Umbilical cord (tissue), 2 donors: ENCODE data around the gene ANKLE2. TPM values are rescaled to one million over a fixed set of nuclear protein-coding genes. Genes with fewer than 3 reads are reported as not detected.

Experiments used
- DNase-seq: peaks from one replicate; pipeline ENCODE4 v3.0.0-alpha.2; 2015; ENCODE audit warnings: low spot score
- total RNA-seq: library from RNA; depleted of rRNA; stranded (reverse); fragments of >200 nt; gene quantifications from one replicate; pipeline ENCODE4 v1.2.3, GENCODE V29; 2014; ENCODE audit warnings: low replicate concordance; ENCODE audit not compliant: insufficient read depth

ANKLE2 gene
- total RNA-seq, 1 donor from 2014 or later: 38.0 TPM

GRCh38 chr12:132747395-132747794, 14.2 kb downstream of the ANKLE2 start:
- no peak for DNase-seq

DNA sequence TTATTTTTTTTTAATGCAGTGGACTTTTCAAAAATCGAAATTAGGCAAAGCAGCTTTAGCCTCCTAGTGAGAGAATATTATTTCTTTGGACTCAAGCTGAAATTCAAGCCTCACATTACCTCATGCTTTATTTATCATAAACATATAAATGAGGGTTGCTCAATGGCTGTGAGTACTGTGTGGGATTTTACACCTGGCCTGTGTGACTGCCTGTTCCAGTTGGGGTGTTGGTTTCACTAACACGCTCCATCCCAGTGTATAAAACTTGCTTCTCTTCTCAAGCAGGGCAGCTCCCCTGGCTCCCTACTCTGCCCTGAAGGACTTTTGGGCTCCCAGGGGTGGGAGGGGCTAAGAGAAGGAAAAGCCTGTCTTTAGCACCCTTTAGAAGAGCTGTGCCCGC, 15.0 kb downstream of the ANKLE2 start:
- DNase-seq: no peak

GRCh38 chr12:132743831-132744230, 17.8 kb downstream of the ANKLE2 start:
- no peak for DNase-seq

- no peak for DNase-seq
These were observed 20.0 kb downstream of the ANKLE2 start for GRCh38 chr12:132741620-132742019.

GRCh38 chr12:132740652-132741051, 21.0 kb downstream of the ANKLE2 start:
- no peak for DNase-seq

- DNase-seq: no peak
These were observed 21.4 kb downstream of the ANKLE2 start for GRCh38 chr12:132740313-132740646.

DNA sequence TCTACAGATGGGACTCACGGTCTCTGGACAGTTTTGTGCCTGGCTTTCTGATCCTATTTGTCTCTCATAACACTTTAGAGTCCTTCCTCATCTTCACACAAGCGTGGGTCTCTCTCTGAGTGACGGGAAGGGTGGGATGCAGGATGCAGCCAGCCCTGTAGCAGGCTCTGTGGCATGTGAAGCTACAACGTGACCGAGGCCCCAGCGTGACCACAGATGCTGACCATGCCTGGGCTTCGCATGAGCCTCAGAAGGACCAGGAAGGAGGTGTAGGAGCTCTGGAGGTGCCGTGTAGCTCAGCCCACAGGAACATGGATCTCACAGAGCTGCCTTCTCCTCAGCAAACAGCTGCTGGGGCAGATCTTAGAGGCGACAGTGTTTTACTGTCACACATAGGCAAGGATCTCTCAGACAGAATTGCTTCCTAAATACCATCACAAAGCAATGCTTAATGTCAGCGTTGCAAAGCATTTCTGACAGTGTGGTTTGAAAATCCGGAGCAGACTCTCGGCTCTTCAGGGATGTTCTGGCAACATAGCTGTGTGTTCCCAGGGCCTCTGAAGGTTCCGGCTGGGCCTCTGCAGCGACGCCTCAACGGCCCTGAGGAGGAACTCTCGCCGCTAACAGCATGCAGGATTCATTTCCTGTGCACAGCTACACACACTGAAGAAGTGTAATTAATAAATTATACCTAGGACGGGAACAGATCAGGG, 21.9 kb downstream of the ANKLE2 start:
- no peak for DNase-seq

DNA sequence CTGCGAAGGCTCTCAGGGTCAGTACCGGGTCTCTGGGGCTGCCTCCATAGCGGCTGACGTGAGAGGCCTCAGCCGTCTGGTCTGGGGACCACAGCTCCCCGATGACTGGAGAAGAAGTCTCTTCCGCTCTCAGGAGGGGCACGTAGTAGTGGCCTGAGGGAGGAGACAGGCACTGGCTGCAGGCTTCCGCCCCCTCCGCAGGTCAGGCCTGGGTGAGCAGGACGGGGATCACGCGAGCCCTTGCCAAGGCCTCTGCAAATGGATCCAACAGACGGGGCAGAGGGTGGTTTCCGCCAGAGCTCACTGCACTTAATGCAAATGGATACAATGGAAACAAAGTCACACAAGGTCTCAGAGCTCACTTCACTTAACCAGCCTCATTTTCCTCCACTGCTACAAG, 24.7 kb downstream of the ANKLE2 start:
- no peak for DNase-seq

DNA sequence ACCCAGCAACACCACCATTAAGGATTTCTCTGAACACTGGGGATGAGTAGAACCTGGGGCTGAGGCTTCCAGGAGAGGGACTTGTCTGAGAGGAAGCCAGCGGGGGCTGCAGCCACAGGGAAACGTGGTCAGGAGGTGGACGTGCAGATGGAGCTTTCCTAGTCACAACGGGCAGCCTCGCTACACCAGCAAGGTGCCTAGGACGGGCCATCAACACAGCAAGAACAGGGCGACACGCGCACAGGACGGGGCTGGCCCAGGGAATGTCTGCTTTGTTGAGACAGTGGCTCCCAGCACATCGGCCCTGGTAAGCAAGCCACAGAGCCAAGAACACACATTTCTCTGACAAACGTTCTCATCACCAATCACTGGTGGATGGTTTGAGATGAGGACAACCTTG, 25.3 kb downstream of the ANKLE2 start:
- DNase-seq: no peak

DNA sequence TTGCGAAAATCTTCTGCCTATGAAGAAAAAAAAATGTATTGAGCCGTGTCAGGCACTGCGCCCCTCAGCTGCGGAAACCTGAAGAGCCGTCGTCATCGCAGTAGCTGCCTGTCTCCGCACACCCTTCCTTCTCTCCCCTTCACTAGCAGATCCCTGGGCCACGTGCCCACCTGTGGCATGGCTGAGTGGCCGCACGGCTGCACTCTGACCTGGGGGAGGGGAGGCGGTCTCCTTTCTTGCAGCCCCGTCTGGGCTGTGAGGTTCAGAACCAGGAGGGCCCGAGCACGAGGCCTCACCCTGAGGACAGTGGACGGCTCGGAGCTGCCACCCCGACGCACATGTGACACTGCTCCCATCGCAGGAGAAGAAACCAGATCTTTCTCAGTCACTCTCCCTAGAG, 26.1 kb downstream of the ANKLE2 start:
- DNase-seq: no peak

DNA sequence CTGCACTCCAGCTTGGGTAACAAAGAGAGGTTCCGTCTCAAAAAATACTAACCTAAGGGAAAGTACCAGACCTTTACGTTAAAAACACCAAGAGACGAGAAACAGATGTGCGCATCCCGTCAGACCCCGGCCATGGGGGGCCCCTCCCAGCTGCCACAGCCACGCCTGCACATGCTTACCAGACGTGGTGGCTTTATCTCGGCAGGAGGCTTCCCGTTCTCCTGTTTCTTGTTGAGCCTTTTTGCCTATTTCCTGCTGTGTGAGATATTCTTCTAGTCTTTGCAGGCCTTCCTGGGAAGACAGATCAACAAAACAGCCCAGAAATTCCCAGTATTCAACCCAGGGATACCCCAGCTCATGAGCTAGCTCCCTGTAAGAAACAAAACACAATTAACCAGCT, 27.4 kb downstream of the ANKLE2 start:
- no peak for DNase-seq

- DNase-seq: no peak
These were observed 30.1 kb downstream of the ANKLE2 start for GRCh38 chr12:132731574-132731973.

- no peak for DNase-seq
These were observed 31.3 kb downstream of the ANKLE2 start for GRCh38 chr12:132730353-132730752.

GRCh38 chr12:132729541-132730320, 31.9 kb downstream of the ANKLE2 start:
- no peak for DNase-seq

DNA sequence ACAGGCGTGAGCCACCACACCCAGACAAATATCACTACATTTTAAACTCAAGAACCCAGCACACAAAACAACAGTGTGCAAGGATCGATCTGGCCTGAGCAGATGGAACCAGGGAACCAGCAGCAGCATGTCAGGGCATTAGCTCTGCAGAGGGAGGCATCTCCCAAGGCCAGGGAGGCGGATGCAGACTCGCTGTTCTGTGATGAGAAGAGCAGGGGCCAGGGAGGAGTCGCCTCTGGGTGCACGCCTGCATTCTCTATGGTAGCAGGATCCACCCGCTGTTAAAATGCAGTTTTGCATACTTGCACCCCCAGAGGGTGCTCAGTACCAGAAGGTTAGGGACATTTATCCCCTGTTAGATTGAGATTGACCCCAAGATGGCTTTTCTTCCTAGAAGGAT, 33.1 kb downstream of the ANKLE2 start:
- DNase-seq: no peak

DNA sequence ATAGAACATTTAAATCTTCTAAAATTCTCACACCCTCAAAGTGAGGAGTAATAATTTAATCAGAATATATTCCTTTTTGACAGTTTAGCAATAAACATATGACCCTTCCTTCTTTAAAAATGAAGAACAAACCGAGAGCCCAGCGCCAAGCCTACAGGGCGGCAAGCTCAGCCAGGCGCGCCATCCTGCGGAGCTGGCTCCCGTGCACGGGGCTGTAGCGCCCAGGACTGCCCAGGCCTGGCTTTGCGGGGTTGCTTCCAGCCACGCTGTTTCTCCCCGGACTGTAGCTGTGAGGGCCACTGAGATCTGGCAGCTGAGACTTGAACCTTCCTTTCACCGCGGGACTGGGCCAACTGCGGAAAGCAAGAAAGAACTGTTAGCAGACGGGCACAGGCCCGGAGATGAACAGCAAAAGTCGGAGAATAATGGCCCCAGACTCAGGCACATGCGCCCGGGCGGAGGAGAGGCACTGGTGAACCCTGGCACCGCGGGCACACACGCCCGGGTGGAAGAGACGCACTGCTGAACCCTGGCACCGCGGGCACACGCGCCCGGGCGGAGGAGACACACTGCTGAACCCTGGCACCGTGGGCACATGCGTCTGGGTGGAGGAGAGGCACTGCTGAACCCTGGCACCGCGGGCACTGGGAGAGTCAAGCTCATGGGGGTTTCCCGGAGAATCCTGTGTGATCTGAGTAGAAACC, 34.4 kb downstream of the ANKLE2 start:
- no peak for DNase-seq

DNA sequence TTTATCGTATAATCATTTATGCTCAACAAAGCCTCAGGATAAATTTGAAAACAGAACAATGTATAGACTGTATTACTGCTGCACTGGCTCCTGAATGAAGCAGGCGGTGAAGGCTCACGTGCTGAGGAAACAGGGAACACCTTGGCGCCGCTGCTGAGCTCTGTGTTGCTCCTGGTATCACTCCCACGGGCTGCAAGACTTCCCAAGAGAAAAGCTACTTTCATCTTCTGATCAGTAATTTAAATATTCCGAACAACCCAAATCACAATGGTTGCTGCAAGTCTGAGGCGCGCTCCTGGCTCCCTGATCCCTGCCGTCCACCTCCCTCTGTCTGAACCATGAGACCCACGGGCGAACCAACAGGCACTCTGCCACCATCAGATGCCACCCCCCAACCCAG, 35.2 kb downstream of the ANKLE2 start:
- DNase-seq: no peak

GRCh38 chr12:132724506-132725241, 37.0 kb downstream of the ANKLE2 start:
- DNase-seq: no peak

DNA sequence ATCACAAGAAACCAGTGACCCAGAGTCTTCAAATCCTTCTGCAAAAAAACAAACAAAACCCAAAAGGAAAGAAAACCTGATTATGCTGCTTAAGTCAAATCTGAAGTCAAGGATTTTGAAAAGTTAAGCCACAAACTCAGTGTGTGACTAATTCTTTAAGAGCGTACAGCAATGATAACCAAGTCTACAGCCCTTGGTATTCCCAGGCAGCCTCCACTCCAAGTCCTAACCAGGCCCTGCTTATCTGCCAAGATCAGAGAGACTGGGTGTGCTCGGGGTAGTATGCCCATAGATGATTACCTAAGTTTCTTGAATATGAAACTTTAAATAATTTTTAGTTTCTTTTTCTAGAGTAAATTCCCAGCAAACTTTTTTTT, 37.9 kb downstream of the ANKLE2 start:
- no peak for DNase-seq

GRCh38 chr12:132723015-132723763, 38.4 kb downstream of the ANKLE2 start:
- DNase-seq: no peak

GRCh38 chr12:132720606-132721345, 40.9 kb downstream of the ANKLE2 start:
- DNase-seq: no peak
